HepG2 (cell line): ENCODE results near the gene CLBA1. TPM values are rescaled to one million over a fixed set of nuclear protein-coding genes. Genes with fewer than 3 reads are reported as not detected.

Experiments
- ARID4A ChIP-seq: sonication (generic); formaldehyde crosslinking; IDR thresholded peaks from 2 replicates; pipeline ENCODE4 v1.5.0; 2020; ENCODE audit warnings: mild to moderate bottlenecking, missing genetic modification reagents, borderline replicate concordance
- HOXA7 ChIP-seq: sonication (generic); formaldehyde crosslinking; IDR thresholded peaks from 2 replicates; pipeline ENCODE4 v1.8.1; 2022; ENCODE audit warnings: mild to moderate bottlenecking, missing genetic modification reagents, moderate library complexity
- MEIS2 ChIP-seq: sonication (generic); formaldehyde crosslinking; IDR thresholded peaks from 2 replicates; pipeline ENCODE4 v1.9.0; 2021; ENCODE audit warnings: mild to moderate bottlenecking, missing genetic modification reagents
- MTERF4 ChIP-seq: sonication (generic); formaldehyde crosslinking; IDR thresholded peaks from 2 replicates; pipeline ENCODE4 v1.8.0; 2023; ENCODE audit warnings: mild to moderate bottlenecking, missing genetic modification reagents
- SRSF4 ChIP-seq: fragments of 200-400 bp; formaldehyde crosslinking; IDR thresholded peaks from one replicate; pipeline ENCODE4 v1.6.1; 2018; ENCODE audit warnings: mild to moderate bottlenecking, low read depth, low read length, moderate library complexity; ENCODE audit not compliant: poor library complexity, severe bottlenecking
- TBX3 ChIP-seq: fragments of 450-650 bp; IDR thresholded peaks from 2 replicates; pipeline ENCODE4 v1.6.1; 2017; ENCODE audit warnings: antibody characterized with exemption, mild to moderate bottlenecking, inconsistent platforms, borderline replicate concordance
- ZNF883 ChIP-seq: sonication (generic); formaldehyde crosslinking; IDR thresholded peaks from 2 replicates; pipeline ENCODE4 v1.5.1; 2020; ENCODE audit warnings: mild to moderate bottlenecking, missing genetic modification reagents; ENCODE audit errors: not compliant biosample characterization
- polyA plus RNA-seq, 8 experiments: library from polyadenylated mRNA; depleted of rRNA in 3 of 8; stranded (reverse) in 7 of 8; unstranded in 1 of 8; fragments of >200 nt; fragmentation: Illumina TruSeq in 4 of 8; extraction: Trizol in 4 of 8; gene quantifications; 2 replicates each; pipeline versions ENCODE4 v1.2.1 to v1.2.3, GENCODE V29; 2011 to 2016; ENCODE audit warnings: low read depth in 4 of 8, missing spikeins in 1 of 8, mixed read lengths in 1 of 8; ENCODE audit not compliant: insufficient read depth in 1 of 8
- total RNA-seq, 5 experiments: library from RNA; depleted of rRNA; stranded (reverse); fragments of >200 nt; fragmentation: Illumina TruSeq; extraction: Trizol; gene quantifications; 2 replicates each; pipeline ENCODE4 v1.2.3, GENCODE V29; 2016; ENCODE audit warnings: low read depth in 1 of 5

CLBA1 gene
- total and polyA plus RNA-seq, 2 of the 13 experiments (the other 11 are each of a cell fraction or from before 2014, with no cell fraction given), result 1.2 to 1.4 TPM

GRCh38 chr14:104966981-104967385 is 18.6 kb upstream of the CLBA1 start (continued):
- TF ChIP-seq ARID4A (no peak), HOXA7 (no peak), SRSF4 (no peak), ZNF883 (CRISPR knock-in tag) (no peak), MTERF4 (CRISPR knock-in tag) (no peak), TBX3 (no peak), MEIS2 (CRISPR knock-in tag) (no peak)
